B cell (primary cell): ENCODE measurements around the gene OSBPL1A.

Experiments used
- CTCF ChIP-seq: fragments of 200-600 bp; IDR thresholded peaks from one replicate; pipeline ENCODE4 v1.8.0; 2022; ENCODE audit warnings: antibody characterized with exemption, mild to moderate bottlenecking
- EZH2 ChIP-seq: IDR thresholded peaks from 2 replicates; pipeline ENCODE4 v1.6.1; 2012; ENCODE audit warnings: borderline replicate concordance, low read depth, mild to moderate bottlenecking, moderate library complexity, low read length; ENCODE audit not compliant: insufficient read depth, poor library complexity, severe bottlenecking

- TF ChIP-seq CTCF (no peak), EZH2 (no peak)
Observed at GRCh38 chr18:24403076-24403475, 5.5 kb upstream of the OSBPL1A start.
